Activated T-helper 1 cell treated with Interleukin-2 at 50 U/mL for 16 hours (primary cell): ENCODE measurements around the gene BAG2.
A peak's percentile ranks its signal among the peaks of the same experiment; 100 is the strongest.

Experiments used
- DNase-seq: peaks from one replicate; pipeline ENCODE4 v3.0.0-alpha.2; 2020; ENCODE audit warnings: low read depth

The BAG2 gene

DNA sequence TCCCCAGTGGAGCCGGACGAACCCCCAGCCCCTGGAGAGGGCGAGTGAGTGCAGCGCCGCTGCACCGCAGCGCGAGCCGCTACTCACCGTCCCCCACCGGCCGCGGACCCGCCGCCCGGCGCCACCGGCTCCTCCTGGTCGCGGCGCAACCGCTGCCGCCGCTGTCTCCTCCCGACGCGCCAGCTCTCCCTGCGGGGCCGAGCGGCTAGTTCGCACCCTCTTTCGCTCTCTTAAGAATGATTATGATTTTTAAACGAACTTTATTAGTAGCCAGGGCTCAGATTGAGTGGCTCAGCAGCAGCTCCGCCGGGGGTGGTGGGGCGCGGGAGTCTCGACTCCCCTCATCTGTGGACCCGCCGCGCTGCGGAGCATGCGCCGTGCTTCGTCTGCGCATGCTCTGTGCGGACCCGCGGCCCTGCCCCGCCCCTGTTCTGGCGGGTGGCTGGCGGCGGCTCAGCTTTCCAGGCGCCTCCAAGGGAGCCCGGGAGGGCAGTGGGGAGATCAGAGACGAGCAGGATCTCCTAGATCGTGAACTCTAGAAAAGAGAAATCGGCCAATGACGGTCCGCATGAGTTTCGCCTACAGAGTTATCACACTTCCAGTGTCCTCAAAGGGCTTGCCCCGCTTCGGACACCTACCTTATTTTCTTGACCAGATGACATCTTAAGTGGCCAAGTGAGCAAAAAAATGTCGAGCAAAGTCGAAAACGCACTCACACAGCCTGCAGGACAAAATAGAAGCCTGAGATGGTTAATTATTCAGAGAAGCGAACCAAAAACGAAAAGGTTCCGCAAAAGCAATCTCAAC is 50.0 kb downstream of the BAG2 start, which contains the start of gene RAB23:
RAB23 (minus strand) TSS at position 372 of the 807 bp plus-strand sequence. CDS start 11,927 bp downstream, outside the sequence.
- DNase-seq: peak; percentile 78

DNA sequence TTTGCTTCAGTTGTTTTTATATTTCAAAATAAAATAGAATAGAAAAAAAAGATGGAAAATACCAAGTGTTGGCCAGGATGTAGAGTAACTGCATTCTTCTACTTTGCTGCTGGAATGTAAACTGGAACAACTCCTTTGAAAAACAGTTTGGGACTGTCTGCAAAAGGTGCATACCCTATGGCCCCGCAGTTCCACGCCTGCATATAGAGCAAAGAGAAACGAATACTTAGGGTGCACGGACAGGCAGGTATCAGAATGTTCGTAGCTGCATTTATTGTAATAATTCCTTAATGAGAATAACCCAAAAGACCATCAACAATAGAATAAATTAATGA is 50.6 kb downstream of the BAG2 start:
- DNase-seq: no peak

DNA sequence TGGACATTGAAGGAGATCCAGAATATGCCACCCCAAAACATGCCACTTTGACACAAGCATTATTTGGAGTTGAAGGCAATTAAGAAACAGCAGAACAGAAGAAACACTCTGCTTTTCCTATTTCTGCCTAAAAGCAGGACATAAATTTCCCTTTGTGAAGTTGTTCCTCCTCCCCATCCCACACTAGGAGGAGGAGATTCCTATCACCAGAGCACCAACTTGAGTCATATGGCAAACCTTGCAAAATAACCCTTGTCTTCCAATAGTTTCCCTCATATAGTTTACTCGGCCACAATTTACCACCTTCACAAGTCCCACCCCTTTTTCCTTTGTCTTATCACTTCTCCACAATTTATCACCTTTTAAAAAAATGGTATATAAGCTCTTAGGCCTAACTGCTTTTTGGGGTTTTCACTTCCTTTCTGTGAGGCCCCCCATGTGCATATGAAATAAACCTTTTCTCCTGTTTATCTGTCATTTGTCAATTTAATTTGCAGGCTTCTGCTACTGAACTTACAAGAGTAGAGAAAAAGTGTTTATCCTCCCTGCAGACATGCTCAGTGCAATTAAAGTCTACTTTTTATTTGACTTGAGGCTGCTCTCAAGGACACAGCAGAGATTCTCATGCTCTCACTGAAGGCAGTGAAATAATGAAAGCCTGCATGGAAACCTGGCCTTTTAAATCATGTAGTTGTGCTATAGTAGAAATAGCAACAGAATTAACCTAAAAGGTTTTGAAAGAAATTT is 52.8 kb downstream of the BAG2 start:
- DNase-seq: no peak

DNA sequence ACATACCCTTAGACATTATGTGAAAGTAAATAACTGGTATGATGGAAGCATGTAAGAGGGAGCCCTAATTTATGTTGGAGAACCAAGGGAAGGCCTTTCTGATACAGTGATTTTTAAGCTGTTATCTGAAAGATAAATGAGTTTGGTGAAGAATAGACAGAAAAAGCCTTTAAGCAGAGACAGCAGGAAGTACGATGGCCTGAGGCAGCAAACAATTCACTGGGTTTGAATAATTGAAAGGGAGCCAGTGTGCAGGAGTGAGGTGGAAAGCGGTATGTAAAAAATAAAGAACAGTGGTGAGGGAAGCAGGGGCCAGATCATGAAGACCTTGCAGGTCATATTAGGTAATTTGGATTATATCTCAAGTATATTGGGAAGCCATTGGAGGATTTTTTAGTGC is 54.1 kb downstream of the BAG2 start:
- DNase-seq: no peak
